ENCODE measurements around the gene HAUS5. TPM values are rescaled to one million over a fixed set of nuclear protein-coding genes. Genes with fewer than 3 reads are reported as not detected.

Gene HAUS5
- total RNA-seq, 1 donor from 2014 or later: 15.9 TPM

GRCh38 chr19:35566738-35567137 lies 45.8 kb upstream of the HAUS5 start:
- no peaks in the 10 kb centered on the region for H3K27me3 Mint-ChIP-seq (ENCODE audit: unreplicated experiment)
- no peaks in the 10 kb centered on the region for H3K36me3 Mint-ChIP-seq (ENCODE audit: unreplicated experiment)
- TF ChIP-seq CTCF (IDR thresholded peaks at IDR 0.05; ENCODE audit: partially characterized antibody, unreplicated experiment): no peak
- H3K4me3 Mint-ChIP-seq (ENCODE audit: unreplicated experiment): no peak overlapping the region
- DNase-seq: no peak
- no peak overlapping the region for H3K27ac Mint-ChIP-seq (ENCODE audit: unreplicated experiment)
- H3K4me1 Mint-ChIP-seq (ENCODE audit: low read depth, unreplicated experiment): no peaks in the 10 kb centered on the region
- H3K9me3 Mint-ChIP-seq (ENCODE audit: unreplicated experiment): peaks cover 3% of the 10 kb centered on the region

DNA sequence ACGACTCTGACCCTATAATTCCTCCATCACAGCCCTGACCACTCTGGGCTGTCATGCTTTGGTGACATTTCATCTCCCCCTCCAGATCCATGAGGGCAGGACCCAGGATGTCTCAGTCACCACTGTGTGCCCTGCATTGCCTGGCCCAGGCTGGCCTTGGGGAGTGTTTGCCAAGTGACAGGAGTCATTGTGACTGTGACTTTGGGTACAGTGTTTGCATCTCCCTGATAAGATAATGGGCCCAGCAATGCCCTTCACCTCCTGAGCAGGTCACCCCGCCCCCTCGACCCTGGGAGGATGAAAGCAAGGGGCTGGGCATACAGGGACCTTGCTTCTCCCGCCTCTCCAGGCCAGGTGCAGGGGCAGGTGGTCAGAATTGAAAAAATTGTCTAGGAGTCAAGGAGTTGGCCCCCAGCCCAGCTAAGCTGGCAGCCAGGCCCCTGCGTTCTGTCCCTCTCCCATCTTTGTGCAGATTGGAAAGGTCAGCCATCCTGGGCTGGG lies 43.2 kb upstream of the HAUS5 start:
- Mint-ChIP-seq H3K27me3 (ENCODE audit: unreplicated experiment) (no peaks in the 10 kb centered on the region), H3K9me3 (ENCODE audit: unreplicated experiment) (peaks cover under 1% of the 10 kb centered on the region), H3K4me1 (ENCODE audit: low read depth, unreplicated experiment) (no peaks in the 10 kb centered on the region), H3K36me3 (ENCODE audit: unreplicated experiment) (no peaks in the 10 kb centered on the region), H3K4me3 (ENCODE audit: unreplicated experiment) (no peak overlapping the region), H3K27ac (ENCODE audit: unreplicated experiment) (no peak overlapping the region)
- TF ChIP-seq CTCF (IDR thresholded peaks at IDR 0.05; ENCODE audit: partially characterized antibody, unreplicated experiment): no peak
- DNase-seq: no peak

GRCh38 chr19:35571406-35571965 lies 41.0 kb upstream of the HAUS5 start:
- Mint-ChIP-seq H3K27ac (ENCODE audit: unreplicated experiment) (no peak overlapping the region), H3K4me3 (ENCODE audit: unreplicated experiment) (no peak overlapping the region), H3K27me3 (ENCODE audit: unreplicated experiment) (peaks cover under 1% of the 10 kb centered on the region), H3K36me3 (ENCODE audit: unreplicated experiment) (peaks cover 11% of the 10 kb centered on the region), H3K9me3 (ENCODE audit: unreplicated experiment) (peaks cover 11% of the 10 kb centered on the region), H3K4me1 (ENCODE audit: low read depth, unreplicated experiment) (no peaks in the 10 kb centered on the region)
- no peak for TF ChIP-seq CTCF (IDR thresholded peaks at IDR 0.05; ENCODE audit: partially characterized antibody, unreplicated experiment)
- no peak for DNase-seq

DNA sequence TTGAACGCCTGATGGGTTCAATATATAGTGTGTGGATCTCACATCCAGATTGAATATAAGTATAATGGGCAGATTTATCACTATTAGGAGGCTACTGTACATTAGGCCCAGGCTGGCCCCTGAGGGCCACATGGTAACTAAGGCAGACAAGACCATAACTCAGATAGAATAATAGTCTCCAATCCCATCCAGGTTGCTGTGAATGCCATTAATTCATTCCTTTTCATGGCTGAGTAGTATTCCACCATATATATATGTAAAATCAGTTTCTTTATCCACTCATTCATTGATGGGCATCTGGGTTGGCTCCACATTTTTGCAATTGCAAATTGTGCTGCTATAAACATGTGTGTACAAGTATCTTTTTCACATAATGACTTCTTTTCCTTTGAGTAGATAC lies 34.6 kb upstream of the HAUS5 start:
- TF ChIP-seq CTCF (IDR thresholded peaks at IDR 0.05; ENCODE audit: partially characterized antibody, unreplicated experiment): no peak
- Mint-ChIP-seq H3K4me1 (ENCODE audit: low read depth, unreplicated experiment) (no peaks in the 10 kb centered on the region), H3K9me3 (ENCODE audit: unreplicated experiment) (peaks cover 17% of the 10 kb centered on the region), H3K27ac (ENCODE audit: unreplicated experiment) (no peak overlapping the region), H3K4me3 (ENCODE audit: unreplicated experiment) (no peak overlapping the region), H3K27me3 (ENCODE audit: unreplicated experiment) (peaks cover 6% of the 10 kb centered on the region), H3K36me3 (ENCODE audit: unreplicated experiment) (peaks cover 18% of the 10 kb centered on the region)
- no peak for DNase-seq

DNA sequence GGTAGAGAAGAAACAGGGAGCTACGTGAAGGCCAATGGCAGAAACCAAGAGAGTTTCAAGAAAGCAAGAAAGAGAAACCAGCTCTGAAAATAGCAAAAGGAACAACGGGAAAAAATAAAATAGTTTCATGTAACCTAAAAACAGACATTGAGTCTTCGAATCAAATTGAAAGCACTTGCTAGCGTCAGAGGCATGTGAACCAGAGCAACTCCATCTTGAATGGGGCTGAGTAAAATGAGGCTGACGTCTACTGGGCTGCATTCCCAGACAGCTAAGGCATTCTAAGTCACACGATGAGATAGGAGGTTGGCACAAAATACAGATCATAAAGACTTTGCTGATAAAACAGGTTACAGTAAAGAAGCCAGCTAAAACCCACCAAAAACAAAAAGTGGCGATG lies 33.8 kb upstream of the HAUS5 start:
- Mint-ChIP-seq H3K9me3 (ENCODE audit: unreplicated experiment) (peaks cover 17% of the 10 kb centered on the region), H3K4me1 (ENCODE audit: low read depth, unreplicated experiment) (no peaks in the 10 kb centered on the region), H3K36me3 (ENCODE audit: unreplicated experiment) (peaks cover 18% of the 10 kb centered on the region), H3K27me3 (ENCODE audit: unreplicated experiment) (peaks cover 6% of the 10 kb centered on the region), H3K27ac (ENCODE audit: unreplicated experiment) (no peak overlapping the region), H3K4me3 (ENCODE audit: unreplicated experiment) (no peak overlapping the region)
- DNase-seq: no peak
- TF ChIP-seq CTCF (IDR thresholded peaks at IDR 0.05; ENCODE audit: partially characterized antibody, unreplicated experiment): no peak
